ENCODE measurements around the gene SLC39A3. TPM values are rescaled to one million over a fixed set of nuclear protein-coding genes. Genes with fewer than 3 reads are reported as not detected.

The SLC39A3 gene
- polyA plus RNA-seq, 4 donors: 10.7 to 39.1 (median 15.1) TPM

GRCh38 chr19:2771786-2772674 lies 32.2 kb upstream of the SLC39A3 start:
- 80 to 86% (median 83%) methylated on average over 28 to 29 of the region's 29 CpGs for WGBS, 3 donors
- DNase-seq: no peak

GRCh38 chr19:2770055-2771013 lies 30.5 kb upstream of the SLC39A3 start:
- FAIRE-seq (no peak), DNase-seq (peak in 1 of 2 donors; percentile 26)
- peaks cover 4 to 76% (median 5%) of the 10 kb centered on the region in 3 donors for H3K36me3 ChIP-seq (ENCODE audit: control insufficient read depth in 3 of 3, insufficient read depth in 2 of 3, low read depth in 1 of 3, low read length in 3 of 3)
- H3K27ac ChIP-seq (ENCODE audit: low read depth in 1 of 3, low read length in 2 of 3): peak overlapping the region in 2 of 3 donors; percentile 47 to 79
- no peaks in the 10 kb centered on the region for H3K27me3 ChIP-seq (ENCODE audit: control insufficient read depth in 3 of 3, insufficient read depth in 3 of 3, low read length in 3 of 3)
- H3K4me1 ChIP-seq (ENCODE audit: control insufficient read depth in 3 of 3, insufficient read depth in 2 of 3, low read depth in 1 of 3, low read length in 2 of 3): peaks cover 0 to 5% (median 0%) of the 10 kb centered on the region in 3 donors
- WGBS, 3 donors: 69 to 91% (median 88%) methylated on average over 39 to 40 of the region's 40 CpGs
- no peak overlapping the region for H3K4me3 ChIP-seq (ENCODE audit: low read depth in 1 of 3, low read length in 3 of 3)
- H3K9me3 ChIP-seq (ENCODE audit: control insufficient read depth in 2 of 2, insufficient read depth in 1 of 2, low read depth in 1 of 2, low read length in 1 of 2): peaks cover 0 to 3% of the 10 kb centered on the region in 2 donors

More at GRCh38 chr19:2771786-2772674, 32.2 kb upstream of the SLC39A3 start:
- no peak for FAIRE-seq
- peaks cover 0 to 71% (median 2%) of the 10 kb centered on the region in 3 donors for H3K36me3 ChIP-seq (ENCODE audit: control insufficient read depth in 3 of 3, insufficient read depth in 2 of 3, low read depth in 1 of 3, low read length in 3 of 3)
- H3K4me3 ChIP-seq (ENCODE audit: low read depth in 1 of 3, low read length in 3 of 3): no peak overlapping the region
- no peak overlapping the region for H3K27ac ChIP-seq (ENCODE audit: low read depth in 1 of 3, low read length in 2 of 3)
- peaks cover 3 to 10% (median 3%) of the 10 kb centered on the region in 3 donors for H3K4me1 ChIP-seq (ENCODE audit: control insufficient read depth in 3 of 3, insufficient read depth in 2 of 3, low read depth in 1 of 3, low read length in 2 of 3)
- H3K9me3 ChIP-seq (ENCODE audit: control insufficient read depth in 2 of 2, insufficient read depth in 1 of 2, low read depth in 1 of 2, low read length in 1 of 2): peaks cover 0 to 6% of the 10 kb centered on the region in 2 donors
- no peaks in the 10 kb centered on the region for H3K27me3 ChIP-seq (ENCODE audit: control insufficient read depth in 3 of 3, insufficient read depth in 3 of 3, low read length in 3 of 3)

- H3K4me1 ChIP-seq (ENCODE audit: control insufficient read depth in 3 of 3, insufficient read depth in 2 of 3, low read depth in 1 of 3, low read length in 2 of 3): peaks cover 0 to 5% (median 0%) of the 10 kb centered on the region in 3 donors
- no peak for FAIRE-seq
- no peaks in the 10 kb centered on the region for H3K27me3 ChIP-seq (ENCODE audit: control insufficient read depth in 3 of 3, insufficient read depth in 3 of 3, low read length in 3 of 3)
- 93 to 94% (median 94%) methylated on average over 8 of the region's 8 CpGs for WGBS, 3 donors
- DNase-seq: no peak
- H3K36me3 ChIP-seq (ENCODE audit: control insufficient read depth in 3 of 3, insufficient read depth in 2 of 3, low read depth in 1 of 3, low read length in 3 of 3): peaks cover 10 to 77% (median 11%) of the 10 kb centered on the region in 3 donors
- no peaks in the 10 kb centered on the region for H3K9me3 ChIP-seq (ENCODE audit: control insufficient read depth in 2 of 2, insufficient read depth in 1 of 2, low read depth in 1 of 2, low read length in 1 of 2)
- H3K27ac ChIP-seq (ENCODE audit: low read depth in 1 of 3, low read length in 2 of 3): no peak overlapping the region
- no peak overlapping the region for H3K4me3 ChIP-seq (ENCODE audit: low read depth in 1 of 3, low read length in 3 of 3)
Measured at GRCh38 chr19:2769218-2769617, 29.4 kb upstream of the SLC39A3 start.

- DNase-seq (no peak), FAIRE-seq (no peak)
- H3K9me3 ChIP-seq (ENCODE audit: control insufficient read depth in 2 of 2, insufficient read depth in 1 of 2, low read depth in 1 of 2, low read length in 1 of 2): no peaks in the 10 kb centered on the region
- H3K36me3 ChIP-seq (ENCODE audit: control insufficient read depth in 3 of 3, insufficient read depth in 2 of 3, low read depth in 1 of 3, low read length in 3 of 3): peaks cover 10 to 79% (median 11%) of the 10 kb centered on the region in 3 donors
- H3K4me3 ChIP-seq (ENCODE audit: low read depth in 1 of 3, low read length in 3 of 3): no peak overlapping the region
- WGBS, 3 donors: 94 to 95% (median 94%) methylated on average over 28 to 29 of the region's 29 CpGs
- H3K27me3 ChIP-seq (ENCODE audit: control insufficient read depth in 3 of 3, insufficient read depth in 3 of 3, low read length in 3 of 3): no peaks in the 10 kb centered on the region
- no peak overlapping the region for H3K27ac ChIP-seq (ENCODE audit: low read depth in 1 of 3, low read length in 2 of 3)
- peaks cover 0 to 5% (median 0%) of the 10 kb centered on the region in 3 donors for H3K4me1 ChIP-seq (ENCODE audit: control insufficient read depth in 3 of 3, insufficient read depth in 2 of 3, low read depth in 1 of 3, low read length in 2 of 3)
Measured at GRCh38 chr19:2768365-2769132, 28.7 kb upstream of the SLC39A3 start.

GRCh38 chr19:2767688-2768087 lies 27.9 kb upstream of the SLC39A3 start:
- Histone ChIP-seq H3K9me3 (ENCODE audit: control insufficient read depth in 2 of 2, insufficient read depth in 1 of 2, low read depth in 1 of 2, low read length in 1 of 2) (no peaks in the 10 kb centered on the region), H3K36me3 (ENCODE audit: control insufficient read depth in 3 of 3, insufficient read depth in 2 of 3, low read depth in 1 of 3, low read length in 3 of 3) (peaks cover 10 to 88% (median 16%) of the 10 kb centered on the region in 3 donors), H3K4me1 (ENCODE audit: control insufficient read depth in 3 of 3, insufficient read depth in 2 of 3, low read depth in 1 of 3, low read length in 2 of 3) (peaks cover 0 to 5% (median 0%) of the 10 kb centered on the region in 3 donors), H3K27ac (ENCODE audit: low read depth in 1 of 3, low read length in 2 of 3) (no peak overlapping the region), H3K27me3 (ENCODE audit: control insufficient read depth in 3 of 3, insufficient read depth in 3 of 3, low read length in 3 of 3) (no peaks in the 10 kb centered on the region), H3K4me3 (ENCODE audit: low read depth in 1 of 3, low read length in 3 of 3) (no peak overlapping the region)
- FAIRE-seq (no peak), DNase-seq (no peak)
- WGBS, 3 donors: 91 to 96% (median 93%) methylated on average over 19 of the region's 19 CpGs

GRCh38 chr19:2766594-2767372 lies 27.0 kb upstream of the SLC39A3 start:
- Histone ChIP-seq H3K4me1 (ENCODE audit: control insufficient read depth in 3 of 3, insufficient read depth in 2 of 3, low read depth in 1 of 3, low read length in 2 of 3) (peaks cover 0 to 5% (median 0%) of the 10 kb centered on the region in 3 donors), H3K9me3 (ENCODE audit: control insufficient read depth in 2 of 2, insufficient read depth in 1 of 2, low read depth in 1 of 2, low read length in 1 of 2) (no peaks in the 10 kb centered on the region), H3K4me3 (ENCODE audit: low read depth in 1 of 3, low read length in 3 of 3) (no peak overlapping the region), H3K27ac (ENCODE audit: low read depth in 1 of 3, low read length in 2 of 3) (no peak overlapping the region), H3K27me3 (ENCODE audit: control insufficient read depth in 3 of 3, insufficient read depth in 3 of 3, low read length in 3 of 3) (no peaks in the 10 kb centered on the region), H3K36me3 (ENCODE audit: control insufficient read depth in 3 of 3, insufficient read depth in 2 of 3, low read depth in 1 of 3, low read length in 3 of 3) (peaks cover 13 to 92% (median 16%) of the 10 kb centered on the region in 3 donors)
- WGBS, 3 donors: 94 to 96% (median 94%) methylated on average over 33 to 35 of the region's 35 CpGs
- DNase-seq (no peak), FAIRE-seq (no peak)

- Histone ChIP-seq H3K4me3 (ENCODE audit: low read depth in 1 of 3, low read length in 3 of 3) (no peak overlapping the region), H3K4me1 (ENCODE audit: control insufficient read depth in 3 of 3, insufficient read depth in 2 of 3, low read depth in 1 of 3, low read length in 2 of 3) (peaks cover 0 to 2% (median 0%) of the 10 kb centered on the region in 3 donors), H3K27ac (ENCODE audit: low read depth in 1 of 3, low read length in 2 of 3) (no peak overlapping the region), H3K9me3 (ENCODE audit: control insufficient read depth in 2 of 2, insufficient read depth in 1 of 2, low read depth in 1 of 2, low read length in 1 of 2) (no peaks in the 10 kb centered on the region), H3K36me3 (ENCODE audit: control insufficient read depth in 3 of 3, insufficient read depth in 2 of 3, low read depth in 1 of 3, low read length in 3 of 3) (peaks cover 17 to 95% (median 26%) of the 10 kb centered on the region in 3 donors), H3K27me3 (ENCODE audit: control insufficient read depth in 3 of 3, insufficient read depth in 3 of 3, low read length in 3 of 3) (no peaks in the 10 kb centered on the region)
- no peak for FAIRE-seq
- no peak for DNase-seq
- 92 to 94% (median 93%) methylated on average over 15 of the region's 15 CpGs for WGBS, 3 donors
Measured at GRCh38 chr19:2765376-2765775, 25.6 kb upstream of the SLC39A3 start.
